Transverse colon (tissue), 3 donors: ENCODE measurements around the gene NATD1.

Source experiments
- CTCF ChIP-seq, 5 experiments: fragments of 200-600 bp in 3 of 5; fragments of 450-650 bp in 2 of 5; sonication (generic) in 3 of 5; IDR thresholded peaks; 1 replicate in 2 of 5; 2 replicates in 3 of 5; pipeline ENCODE4 v1.5.1; 2016 to 2017; ENCODE audit warnings: antibody characterized with exemption in 5 of 5, inconsistent platforms in 3 of 5, mild to moderate bottlenecking in 2 of 5, moderate library complexity in 1 of 5
- POLR2A ChIP-seq: fragments of 450-650 bp; IDR thresholded peaks from one replicate; pipeline ENCODE4 v1.6.1; 2016; ENCODE audit warnings: antibody characterized with exemption, mild to moderate bottlenecking, moderate library complexity

- TF ChIP-seq CTCF (IDR thresholded peaks at IDR 0.05) (no peak), POLR2A (no peak)
These were observed 50.7 kb downstream of the NATD1 start for GRCh38 chr17:21202512-21202911.
